Measurements from ENCODE around the gene OGFOD3.
"Not testable (repeated sequence)": the region's sequence is repeated elsewhere in the genome, so short reads cannot be mapped to it uniquely, and the experiment has no call there.

Gene OGFOD3

DNA sequence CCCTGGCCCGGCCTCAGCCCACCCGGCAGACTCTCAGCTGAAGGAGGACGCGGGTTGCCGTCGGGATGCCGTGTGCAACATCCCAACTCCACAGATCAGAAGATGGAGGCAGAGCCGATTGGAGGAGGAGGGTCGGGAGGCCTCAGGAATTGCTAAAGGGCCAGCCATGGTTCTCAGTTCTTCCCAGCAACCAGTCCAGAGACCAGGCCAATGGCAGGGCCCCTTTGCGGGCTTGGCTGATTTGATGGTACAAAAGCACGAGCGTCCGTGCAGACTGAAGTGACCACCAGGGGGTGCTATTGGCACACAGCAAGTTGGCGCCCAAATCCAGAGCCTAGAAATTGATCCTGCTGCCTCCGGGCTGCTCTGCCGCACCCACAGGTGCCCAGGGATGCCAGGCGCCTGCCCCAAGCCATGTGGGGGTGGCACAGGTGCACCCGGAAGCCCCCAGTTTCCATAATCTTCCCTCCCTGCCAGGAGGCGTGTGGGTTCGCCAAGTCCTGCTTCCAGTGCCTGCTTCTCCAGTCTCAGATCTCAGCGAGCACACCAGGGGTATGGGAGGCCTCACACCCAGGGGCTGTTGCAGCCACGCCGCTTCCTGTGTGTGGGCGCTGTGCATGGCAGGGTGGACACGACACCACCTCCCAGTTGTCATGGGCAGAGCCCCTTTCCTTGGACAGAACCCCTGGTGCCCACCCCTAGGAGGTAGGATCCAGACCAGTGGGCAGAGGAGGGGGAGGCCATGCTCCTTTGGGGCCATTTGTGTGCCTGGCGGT is 66.5 kb downstream of the OGFOD3 start:
- DNase-seq (ENCODE audit: low read depth in 2 of 2) = peak; percentile 44 to 45

DNA sequence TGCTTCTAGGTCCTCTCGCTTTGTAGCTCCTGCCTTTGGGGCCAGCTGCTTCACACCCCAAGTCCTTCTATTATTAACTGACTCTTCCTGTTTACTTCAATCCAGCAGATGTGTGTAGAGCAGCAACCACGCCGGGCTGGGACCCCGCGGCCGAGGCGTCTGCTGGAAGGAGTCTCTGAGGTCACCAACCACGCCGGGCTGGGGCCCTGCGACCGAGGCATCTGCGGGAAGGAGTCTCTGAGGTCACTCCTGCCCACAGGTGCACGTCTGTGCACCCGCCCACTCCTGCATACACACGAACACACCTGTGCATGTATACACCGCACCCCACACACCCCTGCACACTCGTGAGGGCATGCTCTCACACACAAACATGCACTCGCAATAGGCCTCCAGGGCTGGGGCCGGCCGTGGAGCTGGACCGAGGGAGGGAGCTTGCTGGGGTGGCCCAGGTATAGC is 67.1 kb downstream of the OGFOD3 start:
- DNase-seq (ENCODE audit: low read depth in 2 of 2) = no peak

DNA sequence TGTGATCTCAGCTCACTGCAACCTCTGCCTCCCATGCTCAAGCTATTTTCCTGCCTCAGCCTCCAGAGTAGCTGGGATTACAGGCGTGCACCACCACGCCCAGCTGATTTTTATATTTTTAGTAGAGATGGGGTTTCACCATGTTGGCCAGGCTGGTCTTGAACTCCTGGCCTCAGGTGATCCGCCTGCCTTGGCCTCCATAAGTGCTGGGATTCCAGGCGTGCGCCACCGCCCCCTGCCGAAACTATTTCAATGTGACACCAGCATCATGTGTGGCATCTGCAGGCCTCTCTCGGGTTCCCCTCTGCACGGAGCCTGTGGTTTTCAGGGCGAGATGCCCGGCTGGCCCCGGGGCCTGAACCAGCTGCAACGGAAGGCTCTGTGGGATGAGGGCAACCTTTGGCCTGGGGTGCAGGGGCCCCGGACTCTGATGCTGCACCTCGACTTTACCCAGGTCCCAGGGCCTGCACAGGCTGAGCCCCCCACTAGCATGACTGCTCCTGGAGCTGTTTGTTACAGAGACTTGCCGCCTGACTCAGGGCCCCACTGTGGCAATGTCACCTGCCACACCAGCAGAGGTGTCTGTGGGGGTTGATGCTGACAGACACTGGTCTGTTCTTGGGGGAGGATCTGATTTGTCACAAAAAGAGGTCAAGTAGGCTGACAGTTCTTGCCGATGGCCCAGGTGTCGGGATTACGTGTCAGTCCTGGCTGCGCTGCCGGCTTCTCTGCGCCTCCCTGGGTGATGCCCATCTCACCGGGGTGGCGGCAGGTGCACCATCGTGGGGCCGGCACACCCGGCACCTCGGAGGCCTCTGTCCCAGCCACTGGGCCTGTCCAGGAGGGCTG is 68.0 kb downstream of the OGFOD3 start:
- DNase-seq (ENCODE audit: low read depth in 2 of 2) = no peak

DNA sequence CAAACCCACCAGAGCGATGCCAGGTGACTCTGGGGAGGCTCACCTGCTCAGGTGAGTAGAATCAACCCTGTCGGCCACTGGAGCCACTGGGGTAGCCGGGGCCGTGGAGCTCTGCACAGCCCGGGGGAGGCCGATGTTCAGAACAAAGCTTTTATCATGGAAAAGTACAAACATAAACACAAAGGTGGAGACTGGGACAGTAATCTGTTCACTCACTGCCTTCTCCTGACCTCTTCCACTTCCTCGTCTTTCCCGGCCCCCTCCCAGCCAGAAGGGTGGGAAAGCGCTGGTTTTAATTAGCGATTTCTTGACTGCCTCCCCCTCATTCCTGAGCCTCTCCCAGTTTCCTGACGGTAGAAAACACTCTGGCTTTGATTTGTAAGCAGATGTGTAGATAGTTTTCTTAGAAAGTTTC is 69.1 kb downstream of the OGFOD3 start:
- peak; percentile 58 to 69 for DNase-seq (ENCODE audit: low read depth in 2 of 2)

DNA sequence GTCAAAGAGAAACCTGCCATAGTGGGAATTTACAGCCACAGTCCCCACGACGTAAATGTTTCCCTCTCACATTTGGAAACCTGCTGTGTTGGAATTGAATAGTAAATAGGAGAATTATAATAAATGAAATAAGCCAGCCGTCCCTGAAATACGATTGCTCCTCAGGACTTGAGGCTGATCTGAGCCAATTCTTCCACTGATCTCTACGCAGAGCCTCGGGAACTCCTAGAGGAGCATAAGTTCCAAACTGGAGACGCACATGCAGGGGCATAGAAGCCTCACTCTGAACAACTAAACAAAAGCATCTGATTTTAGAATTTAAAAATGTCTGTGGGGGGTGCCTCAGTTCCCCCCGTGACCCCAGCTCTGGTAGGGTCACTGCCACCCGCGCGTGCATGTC is 69.5 kb downstream of the OGFOD3 start:
- DNase-seq (ENCODE audit: low read depth in 2 of 2) = no peak

DNA sequence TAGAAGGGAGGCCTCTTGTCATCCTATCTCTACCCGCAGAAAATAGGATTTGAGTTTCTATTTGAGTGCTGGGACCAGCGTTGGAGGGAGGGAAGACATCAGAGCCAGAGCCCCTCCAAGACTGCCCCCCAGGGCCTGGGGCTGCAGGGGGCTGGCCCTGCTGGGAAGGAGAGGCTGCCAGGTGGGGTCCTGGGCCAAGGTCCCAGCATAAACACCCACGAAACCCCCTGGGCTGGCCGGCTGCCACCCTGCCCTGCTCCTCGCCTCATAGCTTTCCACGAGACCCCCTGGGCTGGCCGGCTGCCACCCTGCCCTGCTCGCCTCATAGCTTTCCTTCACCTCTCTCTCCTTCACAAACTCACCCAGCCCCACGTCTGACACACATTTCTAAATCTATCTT is 70.0 kb downstream of the OGFOD3 start:
- DNase-seq (ENCODE audit: low read depth in 2 of 2) = no peak

DNA sequence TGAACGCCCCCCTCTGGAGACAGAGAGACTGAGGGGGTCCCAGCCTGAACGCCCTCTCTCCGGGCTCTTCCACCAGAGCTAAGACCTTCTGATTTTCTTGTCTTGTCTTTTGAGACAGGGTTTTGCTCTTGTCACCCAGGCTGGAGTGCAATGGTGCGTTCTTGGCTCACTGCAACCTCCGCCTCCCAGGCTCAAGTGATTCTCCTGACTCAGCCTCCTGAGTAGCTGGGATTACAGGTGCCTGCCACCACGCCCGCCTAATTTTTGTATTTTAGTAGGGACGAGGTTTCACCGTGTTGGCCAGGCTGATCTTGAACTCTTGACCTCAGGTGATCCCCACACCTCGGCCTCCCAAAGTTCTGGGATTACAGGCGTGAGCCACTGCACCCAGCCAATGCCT is 70.4 kb downstream of the OGFOD3 start:
- DNase-seq (ENCODE audit: low read depth in 2 of 2) = not testable (repeated sequence)

DNA sequence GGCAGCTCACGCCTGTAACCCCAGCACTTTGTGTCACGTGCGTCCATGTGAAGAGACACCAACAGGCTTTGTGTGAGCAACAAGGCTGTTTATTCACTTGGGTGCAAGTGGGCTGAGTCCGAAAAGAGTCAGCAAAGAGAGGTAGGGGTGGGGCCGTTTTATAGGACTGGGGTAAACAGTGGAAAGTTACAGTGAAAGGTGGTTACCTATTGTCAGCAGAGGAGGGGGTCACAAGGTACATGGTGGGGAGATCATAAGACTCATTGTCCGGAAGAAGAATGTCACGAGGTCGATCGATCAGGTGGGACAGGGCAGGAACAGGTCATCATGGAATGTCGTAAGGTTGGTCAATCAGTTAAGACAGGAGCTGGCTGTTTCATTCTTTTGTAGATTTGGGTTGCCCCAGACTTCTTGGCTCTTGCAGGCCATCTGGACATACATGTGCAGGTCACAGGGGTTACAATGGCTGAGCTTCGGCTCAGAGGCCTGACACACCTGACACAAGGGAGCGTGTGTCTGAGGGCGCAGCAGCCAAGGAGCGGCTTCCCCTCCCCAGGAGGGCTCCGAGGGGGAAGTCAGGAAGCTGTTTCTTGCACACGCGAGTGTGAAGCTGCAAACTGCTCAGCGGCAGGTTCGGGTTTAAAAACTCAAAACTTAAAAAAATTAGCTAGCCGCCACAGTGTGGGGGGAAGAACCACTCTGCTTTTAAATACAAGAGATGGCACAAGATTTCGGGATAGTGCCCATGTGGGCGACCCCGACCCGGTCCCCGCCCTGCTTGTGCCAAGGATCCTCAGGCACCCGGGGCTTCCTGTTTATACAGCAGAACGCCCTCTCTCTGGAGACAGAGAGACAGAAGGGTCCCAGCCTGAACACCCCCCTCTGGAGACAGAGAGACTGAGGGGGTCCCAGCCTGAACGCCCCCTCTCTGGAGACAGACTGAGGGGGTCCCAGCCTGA is 71.8 kb downstream of the OGFOD3 start:
- DNase-seq (ENCODE audit: low read depth in 2 of 2) = no peak

DNA sequence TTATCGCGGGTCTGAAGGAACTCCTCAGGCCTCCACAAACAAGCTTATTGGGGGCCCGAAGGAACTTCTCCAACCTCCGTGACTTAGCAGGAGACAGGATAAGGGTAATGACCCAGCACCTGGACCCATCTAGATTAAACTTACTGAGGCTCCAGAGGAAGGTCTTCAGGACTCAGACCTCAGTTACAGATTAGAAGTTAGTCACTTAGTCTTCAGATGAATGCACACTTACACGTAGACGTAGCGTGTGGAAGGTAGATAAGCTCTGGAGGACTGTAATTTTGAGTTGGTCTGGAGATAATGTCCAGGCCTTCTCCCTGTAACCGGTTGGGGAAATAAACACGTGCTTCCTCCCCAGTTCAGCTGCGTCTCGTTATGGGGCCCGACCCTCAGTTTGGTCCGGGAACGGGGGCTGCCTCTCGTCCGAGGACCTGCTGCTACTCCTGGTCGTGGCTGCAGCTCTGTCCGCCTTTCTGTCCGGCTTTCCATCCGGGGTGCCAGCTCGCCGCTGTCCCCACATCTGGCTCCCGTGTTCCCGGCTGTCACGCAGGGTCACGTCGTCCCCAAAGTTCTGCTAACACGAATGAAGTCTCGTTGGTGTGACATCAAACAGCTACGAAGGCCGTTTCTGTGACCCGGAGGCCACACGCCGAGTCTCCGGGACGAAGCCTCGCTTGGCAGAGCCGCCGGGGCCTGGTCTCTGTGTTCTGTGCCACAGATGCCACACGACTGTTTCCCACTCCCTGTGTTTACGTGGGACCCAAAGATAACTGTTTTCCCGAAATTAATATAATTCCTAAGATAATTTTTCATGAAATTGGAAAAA is 73.0 kb downstream of the OGFOD3 start:
- DNase-seq (ENCODE audit: low read depth in 2 of 2) = no peak

DNA sequence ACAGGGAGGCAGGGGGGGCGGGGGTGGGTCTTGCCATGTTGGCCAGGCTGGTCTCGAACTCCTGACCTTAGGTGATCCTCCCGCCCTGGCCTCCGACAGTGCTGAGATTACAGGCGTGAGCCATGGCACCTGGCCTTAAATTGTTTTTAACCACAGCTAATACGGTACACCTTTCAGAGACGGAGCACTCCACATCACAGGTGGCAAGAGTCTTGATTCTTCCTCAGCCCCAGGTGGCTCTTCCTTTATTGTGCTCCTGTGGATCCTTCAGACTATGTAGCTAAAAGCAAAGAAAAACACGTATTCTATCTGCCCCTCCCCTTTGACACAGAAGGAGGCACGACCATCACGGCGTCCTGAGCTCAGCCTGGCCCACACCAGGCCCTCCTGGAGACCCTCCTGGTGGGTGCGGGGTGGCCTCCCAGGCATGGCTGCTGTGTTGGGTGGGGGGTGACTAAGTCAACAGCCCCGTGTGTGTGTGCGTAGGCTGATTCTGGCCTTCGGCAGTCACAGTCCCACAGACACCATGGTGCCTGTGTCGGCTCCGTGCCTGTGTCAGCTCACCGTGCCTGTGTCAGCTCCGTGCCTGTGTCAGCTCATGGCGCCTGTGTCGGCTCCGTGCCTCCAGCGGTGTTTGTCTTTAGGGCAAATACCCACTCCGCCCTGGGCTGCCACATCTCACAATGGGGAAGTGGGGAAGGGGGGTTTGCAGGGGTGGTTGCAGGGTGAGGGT is 74.0 kb downstream of the OGFOD3 start:
- DNase-seq (ENCODE audit: low read depth in 2 of 2) = no peak

DNA sequence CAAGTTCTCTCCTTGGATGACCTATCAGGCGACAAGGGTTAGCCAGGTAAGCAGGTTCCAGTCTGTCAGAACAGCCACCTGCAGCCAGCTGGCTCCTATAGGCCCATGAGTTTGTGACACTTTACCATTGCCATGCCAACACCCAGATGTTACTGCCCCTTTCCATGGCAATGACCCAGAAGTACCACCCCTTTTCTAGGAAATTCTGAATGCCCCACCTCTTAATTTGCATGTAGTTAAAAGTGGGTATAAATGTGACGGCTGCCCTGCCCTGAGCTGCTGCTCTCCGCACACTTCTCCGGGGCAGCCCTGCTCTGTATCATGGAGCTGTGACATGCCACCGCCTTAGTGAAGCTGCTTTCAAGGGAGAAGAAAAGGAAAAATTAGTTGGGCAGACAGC is 74.8 kb downstream of the OGFOD3 start:
- no peak for DNase-seq (ENCODE audit: low read depth in 2 of 2)

DNA sequence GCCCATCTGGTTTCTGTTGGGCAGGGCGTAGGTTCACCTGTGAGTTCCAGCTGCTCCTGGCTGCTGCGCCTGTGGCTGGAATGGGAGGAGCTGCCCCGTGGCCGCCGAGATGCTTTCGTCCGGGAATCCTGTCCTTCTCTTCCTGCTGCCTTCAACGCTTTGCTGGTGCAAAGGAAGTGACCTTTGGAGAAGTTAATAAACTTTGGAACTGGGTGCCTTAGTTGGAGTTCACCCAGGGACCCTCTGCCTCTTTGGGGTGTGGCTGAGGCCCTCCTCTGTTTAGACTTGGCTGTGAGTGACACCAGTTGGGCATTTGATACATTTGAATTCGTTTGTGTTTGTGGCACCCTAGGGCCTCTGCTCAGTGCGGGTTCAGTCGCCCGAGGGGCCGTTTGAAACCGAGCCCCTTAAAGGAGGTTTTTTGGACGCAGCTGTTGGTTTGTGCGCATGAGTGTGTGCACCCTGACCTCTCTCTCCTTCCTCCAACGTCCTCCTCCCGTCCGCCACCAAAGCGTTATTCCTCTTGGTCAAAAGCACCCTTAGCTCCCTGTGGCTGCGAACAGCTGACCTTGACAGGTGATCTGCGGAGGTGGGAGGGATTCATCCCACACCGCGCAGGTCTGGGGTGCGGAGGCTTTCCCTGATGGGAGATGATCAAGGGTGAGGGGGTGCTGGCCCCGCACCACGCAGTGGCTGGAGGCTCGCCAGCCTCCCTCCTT is 75.9 kb downstream of the OGFOD3 start:
- DNase-seq (ENCODE audit: low read depth in 2 of 2) = no peak

DNA sequence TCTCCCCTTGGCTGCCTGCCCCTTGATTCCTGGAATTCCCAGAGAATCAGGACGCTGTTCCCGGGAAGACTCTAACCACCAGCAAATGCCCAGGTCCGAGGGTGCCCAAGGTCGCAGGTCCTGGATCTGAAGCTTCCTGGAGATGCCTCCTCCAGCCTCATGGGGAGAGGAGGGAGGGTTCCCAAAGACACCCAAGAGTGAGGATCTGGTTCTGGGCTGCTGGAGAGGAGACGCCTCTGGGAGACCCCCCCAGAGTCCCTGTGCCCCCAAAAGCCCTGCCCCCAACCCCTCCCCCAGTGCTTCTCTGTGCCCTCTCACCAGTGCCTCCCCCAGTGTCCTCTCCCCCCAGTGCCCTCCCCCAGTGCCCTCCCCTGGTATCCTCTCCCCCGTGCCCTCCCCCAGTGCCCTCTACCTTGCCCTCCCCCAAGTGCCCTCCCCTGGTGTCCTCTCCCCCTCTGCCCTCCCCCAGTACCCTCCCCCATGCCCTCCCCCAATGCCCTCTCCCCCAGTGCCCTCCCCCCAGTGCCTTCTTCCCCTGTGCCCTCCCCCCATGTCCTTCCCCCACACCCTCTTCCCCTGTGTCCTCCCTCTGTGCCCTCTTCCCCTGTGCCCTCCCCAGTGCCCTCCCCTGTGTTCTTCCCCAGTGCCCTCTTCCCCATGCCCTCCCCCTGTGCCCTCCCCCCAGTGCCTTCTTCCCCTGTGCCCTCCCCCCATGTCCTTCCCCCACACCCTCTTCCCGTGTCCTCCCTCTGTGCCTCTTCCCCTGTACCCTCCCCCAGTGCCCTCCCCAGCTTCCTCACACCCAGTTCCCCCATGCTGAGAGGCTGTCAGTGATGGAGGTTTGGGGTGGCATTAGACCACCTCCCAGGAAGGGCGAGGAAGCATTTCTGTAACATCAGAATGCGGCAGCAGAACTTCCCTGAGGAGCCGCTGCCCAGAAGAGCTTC is 78.5 kb downstream of the OGFOD3 start:
- no peak for DNase-seq (ENCODE audit: low read depth in 2 of 2)
